Neuronal stem cell (in vitro differentiated cells): Measurements from ENCODE around the gene KMT2C.

Experiments used
- DNase-seq: peaks from one replicate; pipeline ENCODE4 v3.0.0-alpha.2; 2013; ENCODE audit warnings: low spot score
- H2AFZ ChIP-seq: one replicate; pipeline ENCODE4 v1.6.1; 2013; ENCODE audit warnings: mild to moderate bottlenecking, low read length, inconsistent platforms
- H2AK5ac ChIP-seq: 2 replicates; pipeline ENCODE4 v1.6.1; 2013; ENCODE audit warnings: low read depth, mild to moderate bottlenecking, inconsistent platforms, low read length, moderate library complexity, mixed read lengths
- H2BK120ac ChIP-seq: 2 replicates; pipeline ENCODE4 v1.6.1; 2013; ENCODE audit warnings: low read depth, mild to moderate bottlenecking, inconsistent platforms, low read length, moderate library complexity, mixed read lengths
- H2BK12ac ChIP-seq: one replicate; pipeline ENCODE4 v1.6.1; 2013; ENCODE audit warnings: low read length, inconsistent platforms
- H2BK15ac ChIP-seq: 2 replicates; pipeline ENCODE4 v1.6.1; 2013; ENCODE audit warnings: mild to moderate bottlenecking, low read length, inconsistent platforms, mixed read lengths
- H2BK5ac ChIP-seq: one replicate; pipeline ENCODE4 v1.6.1; 2013; ENCODE audit warnings: inconsistent platforms, mild to moderate bottlenecking, low read length, moderate library complexity
- H3K14ac ChIP-seq: one replicate; pipeline ENCODE4 v1.6.1; 2013; ENCODE audit warnings: low read length, inconsistent platforms
- H3K18ac ChIP-seq: 2 replicates; pipeline ENCODE4 v1.6.1; 2013; ENCODE audit warnings: low read length, inconsistent platforms
- H3K23ac ChIP-seq: 2 replicates; pipeline ENCODE4 v1.6.1; 2013; ENCODE audit warnings: low read depth, mild to moderate bottlenecking, mixed read lengths, low read length, inconsistent platforms; ENCODE audit not compliant: poor library complexity
- H3K27ac ChIP-seq: replicated peaks from 3 replicates; pipeline ENCODE4 v1.5.1; 2013; ENCODE audit warnings: low read length, inconsistent platforms
- H3K27me3 ChIP-seq, 3 experiments: 2 replicates each; pipeline ENCODE4 v1.6.1; 2013; ENCODE audit warnings: low read length in 3 of 3, mild to moderate bottlenecking in 2 of 3, inconsistent platforms in 1 of 3, low read depth in 1 of 3, mixed read lengths in 1 of 3, moderate library complexity in 1 of 3; ENCODE audit not compliant: control insufficient read depth in 3 of 3, insufficient read depth in 3 of 3
- H3K36me3 ChIP-seq, 2 donors: replicated peaks in 1 of 2; 2 replicates each; pipeline ENCODE4 v1.6.1; 2013; ENCODE audit warnings: low read length in 2 of 2; ENCODE audit not compliant: control insufficient read depth in 2 of 2, insufficient read depth in 2 of 2
- H3K4ac ChIP-seq: 2 replicates; pipeline ENCODE4 v1.6.1; 2013; ENCODE audit warnings: inconsistent platforms, mild to moderate bottlenecking, low read length, moderate library complexity
- H3K4me1 ChIP-seq, 2 donors: 1 replicate in 1 of 2; 2 replicates in 1 of 2; pipeline ENCODE4 v1.6.1; 2013; ENCODE audit warnings: low read length in 2 of 2, low read depth in 1 of 2; ENCODE audit not compliant: control insufficient read depth in 2 of 2, insufficient read depth in 1 of 2
- H3K4me2 ChIP-seq: one replicate; pipeline ENCODE4 v1.6.1; 2013; ENCODE audit warnings: mild to moderate bottlenecking, low read length, inconsistent platforms; ENCODE audit not compliant: insufficient read depth, poor library complexity, severe bottlenecking
- H3K4me3 ChIP-seq, 2 donors: 2 replicates each; pipeline ENCODE4 v1.5.1; 2013; ENCODE audit warnings: low read length in 2 of 2, mild to moderate bottlenecking in 2 of 2, inconsistent platforms in 1 of 2, moderate library complexity in 1 of 2
- H3K79me1 ChIP-seq: one replicate; pipeline ENCODE4 v1.6.1; 2013; ENCODE audit warnings: low read depth, mild to moderate bottlenecking, inconsistent platforms, low read length, moderate library complexity
- H3K9ac ChIP-seq: one replicate; pipeline ENCODE4 v1.6.1; 2013; ENCODE audit warnings: mild to moderate bottlenecking, low read depth, low read length, inconsistent platforms; ENCODE audit not compliant: poor library complexity
- H3K9me3 ChIP-seq, 2 donors: replicated peaks in 1 of 2; 2 replicates each; pipeline versions ENCODE3 to v1.6.1; 2013; ENCODE audit warnings: low read length in 2 of 2, mild to moderate bottlenecking in 2 of 2, inconsistent platforms in 1 of 2, low read depth in 1 of 2, mixed read lengths in 1 of 2, moderate library complexity in 1 of 2; ENCODE audit not compliant: control insufficient read depth in 2 of 2, insufficient read depth in 1 of 2
- H4K8ac ChIP-seq: one replicate; pipeline ENCODE4 v1.6.1; 2013; ENCODE audit warnings: low read depth, mild to moderate bottlenecking, inconsistent platforms, low read length, moderate library complexity
- H4K91ac ChIP-seq: one replicate; pipeline ENCODE4 v1.6.1; 2013; ENCODE audit warnings: low read length, low read depth, mild to moderate bottlenecking, inconsistent platforms; ENCODE audit not compliant: poor library complexity
- WGBS, 2 donors: extraction: QIAGEN DNeasy Blood & Tissue Kit; methylation state at CpG; one replicate each; pipeline ENCODE4 v1.1.7; 2013; ENCODE audit warnings: missing lambda C conversion rate in 2 of 2, mixed read lengths in 1 of 2; ENCODE audit not compliant: insufficient read length in 2 of 2, insufficient replicate concordance in 1 of 2; ENCODE audit errors: extremely low coverage in 2 of 2; 5-methylcytosine and 5-hydroxymethylcytosine counted together

Gene KMT2C

DNA sequence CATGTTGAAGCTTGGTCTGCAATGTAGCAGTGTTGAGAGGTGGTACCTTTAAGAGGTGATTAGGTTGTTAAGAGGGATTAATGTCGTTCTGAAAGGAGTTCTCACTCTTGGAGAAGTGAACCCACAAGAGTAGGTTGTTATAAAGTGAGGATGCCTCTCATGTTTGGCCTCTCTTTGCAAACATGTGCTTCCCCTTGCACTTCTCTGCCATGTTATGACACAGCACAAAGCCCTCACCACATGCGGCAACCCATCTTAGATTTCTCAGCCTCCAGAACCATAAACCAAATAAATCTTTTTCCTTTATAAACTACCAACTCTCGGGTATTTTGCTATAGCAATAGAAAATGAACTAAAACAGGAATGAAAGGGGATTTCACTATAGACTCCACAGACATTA lies 66.3 kb downstream of the KMT2C start:
- no peak overlapping the region for H4K91ac ChIP-seq
- H3K4me1 ChIP-seq = no peaks in the 10 kb centered on the region
- no peak overlapping the region for H3K14ac ChIP-seq
- no peak overlapping the region for H4K8ac ChIP-seq
- no peak overlapping the region for H2AK5ac ChIP-seq
- H3K36me3 ChIP-seq = no peaks in the 10 kb centered on the region
- no peak overlapping the region for H2AFZ ChIP-seq
- no peak overlapping the region for H3K4ac ChIP-seq
- no peak overlapping the region for H3K4me3 ChIP-seq
- H2BK120ac ChIP-seq = no peak overlapping the region
- no peaks in the 10 kb centered on the region for H3K27me3 ChIP-seq
- no CpG with 5 or more reads among the region's 3 CpGs for WGBS, 2 donors
- H2BK15ac ChIP-seq = no peak overlapping the region
- no peak overlapping the region for H3K23ac ChIP-seq
- no peak overlapping the region for H3K4me2 ChIP-seq
- H3K79me1 ChIP-seq = peaks cover 8% of the 10 kb centered on the region
- H3K18ac ChIP-seq = no peak overlapping the region
- H2BK5ac ChIP-seq = no peak overlapping the region
- DNase-seq = no peak
- no peak overlapping the region for H3K27ac ChIP-seq
- H3K9ac ChIP-seq = no peak overlapping the region
- no peak overlapping the region for H2BK12ac ChIP-seq
- H3K9me3 ChIP-seq = peaks cover 0 to 6% of the 10 kb centered on the region in 2 donors

DNA sequence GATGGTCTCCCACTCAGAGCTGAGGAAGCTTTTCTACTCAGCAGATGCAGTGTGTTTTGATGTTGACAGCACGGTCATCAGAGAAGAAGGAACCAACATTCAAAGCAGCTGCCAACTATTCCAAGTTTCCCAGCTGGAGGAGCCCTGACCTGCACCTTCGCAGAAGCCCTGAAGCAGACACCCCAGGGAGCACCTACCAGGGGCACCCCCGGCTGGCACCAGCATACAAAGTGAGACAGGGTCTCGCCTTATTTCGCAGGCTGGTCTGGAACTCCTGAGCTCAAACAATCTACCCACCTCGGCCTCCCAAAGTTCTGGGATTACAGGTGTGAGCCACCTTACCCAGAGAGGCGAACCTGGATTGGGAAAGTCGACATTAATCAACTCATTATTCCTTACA lies 68.6 kb downstream of the KMT2C start:
- H3K36me3 ChIP-seq = no peaks in the 10 kb centered on the region
- H3K4me2 ChIP-seq = no peak overlapping the region
- H2BK5ac ChIP-seq = no peak overlapping the region
- H3K27me3 ChIP-seq = peaks cover 0 to 2% (median 0%) of the 10 kb centered on the region in 3 experiments
- no peak for DNase-seq
- H2AK5ac ChIP-seq = no peak overlapping the region
- H3K14ac ChIP-seq = no peak overlapping the region
- H2BK12ac ChIP-seq = peak overlapping the region; percentile 22
- peaks cover 0 to 4% of the 10 kb centered on the region in 2 donors for H3K9me3 ChIP-seq
- H3K27ac ChIP-seq = no peak overlapping the region
- H2BK120ac ChIP-seq = no peak overlapping the region
- H3K4me1 ChIP-seq = peaks cover 0 to 4% of the 10 kb centered on the region in 2 donors
- no peak overlapping the region for H3K4ac ChIP-seq
- no peak overlapping the region for H4K91ac ChIP-seq
- H2BK15ac ChIP-seq = no peak overlapping the region
- H3K18ac ChIP-seq = no peak overlapping the region
- H4K8ac ChIP-seq = no peak overlapping the region
- no CpG with 5 or more reads among the region's 8 CpGs for WGBS, 2 donors
- peaks cover 8% of the 10 kb centered on the region for H3K79me1 ChIP-seq
- no peak overlapping the region for H3K9ac ChIP-seq
- no peak overlapping the region for H3K23ac ChIP-seq
- no peak overlapping the region for H3K4me3 ChIP-seq
- no peak overlapping the region for H2AFZ ChIP-seq

DNA sequence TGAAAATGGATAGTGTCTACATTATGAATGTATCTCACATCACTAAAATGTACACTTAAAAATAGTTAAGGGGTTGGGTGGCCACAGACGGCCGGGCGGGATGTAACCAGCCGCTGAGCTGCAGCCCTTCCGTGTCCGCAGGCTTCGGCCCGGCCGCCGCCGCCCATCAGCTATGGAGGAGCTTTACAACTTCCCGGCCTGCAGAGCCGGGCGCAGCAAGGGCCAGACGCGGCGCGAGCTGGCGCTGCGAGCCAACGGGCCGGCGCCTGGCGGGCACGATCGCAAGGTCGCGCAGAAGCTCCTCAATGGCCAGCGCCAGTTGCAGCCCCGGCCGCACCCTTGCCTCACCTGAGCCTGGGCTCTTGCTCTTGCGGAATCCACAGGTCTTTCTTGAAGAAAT lies 69.1 kb downstream of the KMT2C start:
- peaks cover 7% of the 10 kb centered on the region for H3K79me1 ChIP-seq
- DNase-seq = no peak
- no peak overlapping the region for H3K4me3 ChIP-seq

DNA sequence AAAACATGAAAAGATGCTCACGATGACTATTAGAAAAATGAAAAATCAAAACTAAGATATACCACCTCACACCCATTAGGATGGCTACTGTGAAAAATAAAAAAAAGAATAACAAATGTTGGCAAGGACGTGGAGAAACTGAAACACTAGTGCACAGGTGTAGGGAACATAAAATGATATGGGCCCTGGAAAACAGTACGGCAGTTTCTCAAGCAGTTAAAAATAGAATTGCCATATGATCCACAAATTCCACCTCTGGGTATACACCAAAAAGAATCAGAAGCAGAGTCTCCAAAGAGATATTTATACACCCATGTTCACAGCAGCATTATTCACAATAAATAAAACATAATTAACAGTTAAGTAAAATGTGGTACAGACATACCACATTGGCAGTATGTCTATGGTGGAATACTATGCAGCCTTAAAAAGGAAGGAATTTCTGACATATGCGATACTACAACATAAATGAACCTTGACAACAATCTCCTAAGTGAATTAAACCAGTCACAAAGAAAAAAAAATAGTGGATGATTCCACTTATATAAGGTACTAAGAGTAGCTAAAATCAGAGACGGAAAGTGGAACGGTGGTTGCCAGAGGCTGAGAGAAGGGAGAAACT lies 69.7 kb downstream of the KMT2C start:
- H4K8ac ChIP-seq = no peak overlapping the region
- H3K27me3 ChIP-seq = peaks cover 0 to 2% (median 0%) of the 10 kb centered on the region in 3 experiments
- peaks cover 0 to 4% of the 10 kb centered on the region in 2 donors for H3K4me1 ChIP-seq
- no peak overlapping the region for H2BK15ac ChIP-seq
- H3K36me3 ChIP-seq = no peaks in the 10 kb centered on the region
- H3K4me2 ChIP-seq = no peak overlapping the region
- no peak overlapping the region for H3K18ac ChIP-seq
- H3K27ac ChIP-seq = no peak overlapping the region
- H3K9me3 ChIP-seq = peaks cover 0 to 4% of the 10 kb centered on the region in 2 donors
- H3K9ac ChIP-seq = no peak overlapping the region
- no peak for DNase-seq
- H2AK5ac ChIP-seq = no peak overlapping the region
- no CpG with 5 or more reads among the region's 6 CpGs for WGBS, 2 donors
- no peak overlapping the region for H3K4ac ChIP-seq
- H2BK120ac ChIP-seq = no peak overlapping the region
- no peak overlapping the region for H3K14ac ChIP-seq
- no peak overlapping the region for H2BK5ac ChIP-seq
- H4K91ac ChIP-seq = no peak overlapping the region
- H2BK12ac ChIP-seq = no peak overlapping the region
- H2AFZ ChIP-seq = no peak overlapping the region
- peaks cover 5% of the 10 kb centered on the region for H3K79me1 ChIP-seq
- no peak overlapping the region for H3K4me3 ChIP-seq
- H3K23ac ChIP-seq = no peak overlapping the region

More for the DNA sequence above, 69.1 kb downstream of the KMT2C start:
- Histone ChIP-seq H2AK5ac (no peak overlapping the region), H3K23ac (peak overlapping the region; percentile 65), H3K18ac (peak overlapping the region; percentile 57), H3K14ac (no peak overlapping the region), H2BK12ac (no peak overlapping the region), H3K4ac (no peak overlapping the region), H4K8ac (no peak overlapping the region), H3K27ac (no peak overlapping the region), H4K91ac (no peak overlapping the region), H2BK5ac (no peak overlapping the region), H2AFZ (no peak overlapping the region), H2BK120ac (no peak overlapping the region), H3K9me3 (peaks cover 0 to 4% of the 10 kb centered on the region in 2 donors), H2BK15ac (no peak overlapping the region), H3K4me1 (peaks cover 0 to 4% of the 10 kb centered on the region in 2 donors), H3K27me3 (peaks cover 0 to 2% (median 0%) of the 10 kb centered on the region in 3 experiments), H3K9ac (no peak overlapping the region), H3K4me2 (no peak overlapping the region), H3K36me3 (no peaks in the 10 kb centered on the region)
- no CpG with 5 or more reads among the region's 32 CpGs for WGBS, 2 donors
